HG03175 (cell line): ENCODE measurements around the gene ZNF837.

Experiments used
- ATAC-seq: cut with Tn5 transposase; IDR thresholded peaks from one replicate; pipeline ENCODE4 v1.9.1; 2021; ENCODE audit warnings: mild to moderate bottlenecking, moderate library complexity; ENCODE audit not compliant: unreplicated experiment

ZNF837 gene

DNA sequence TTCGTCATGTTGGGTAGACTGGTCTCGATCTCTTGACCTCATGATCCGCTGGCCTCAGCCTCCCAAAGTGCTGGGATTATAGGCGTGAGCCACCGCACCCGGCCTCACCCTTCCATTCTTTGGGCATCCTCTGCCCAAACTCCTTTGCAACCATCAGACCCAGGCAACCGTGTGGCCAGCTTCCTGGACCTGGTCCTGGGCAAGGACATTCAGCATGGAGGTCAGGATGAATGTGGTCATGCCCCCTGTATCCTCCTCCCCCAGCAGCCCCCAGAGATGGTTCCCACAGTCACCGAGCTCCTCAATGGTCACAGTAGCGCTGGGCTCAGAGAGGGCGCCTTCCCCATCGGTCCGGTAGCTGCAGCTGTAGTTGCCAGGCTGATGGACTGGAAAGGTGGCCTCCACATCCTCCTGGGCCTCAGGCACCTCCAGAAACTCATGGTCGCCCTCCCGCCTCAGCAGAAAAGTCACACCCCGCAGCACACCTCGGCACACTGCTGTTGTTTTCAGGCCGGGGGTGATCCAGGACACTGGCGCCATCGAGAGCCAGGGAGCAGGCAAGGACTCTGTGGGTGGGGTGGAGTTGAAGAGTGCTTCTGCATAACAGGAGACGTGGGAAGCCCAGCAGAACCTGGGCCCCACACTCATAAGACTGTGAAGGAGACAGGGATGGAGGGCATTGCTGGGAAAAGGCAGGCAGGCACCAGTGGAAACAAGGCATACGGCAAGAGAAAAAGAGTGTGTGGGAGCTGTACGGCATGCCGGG, 28.7 kb downstream of the ZNF837 start:
- no peak for ATAC-seq

GRCh38 chr19:58351558-58351878, 29.3 kb downstream of the ZNF837 start:
- ATAC-seq, result no peak

DNA sequence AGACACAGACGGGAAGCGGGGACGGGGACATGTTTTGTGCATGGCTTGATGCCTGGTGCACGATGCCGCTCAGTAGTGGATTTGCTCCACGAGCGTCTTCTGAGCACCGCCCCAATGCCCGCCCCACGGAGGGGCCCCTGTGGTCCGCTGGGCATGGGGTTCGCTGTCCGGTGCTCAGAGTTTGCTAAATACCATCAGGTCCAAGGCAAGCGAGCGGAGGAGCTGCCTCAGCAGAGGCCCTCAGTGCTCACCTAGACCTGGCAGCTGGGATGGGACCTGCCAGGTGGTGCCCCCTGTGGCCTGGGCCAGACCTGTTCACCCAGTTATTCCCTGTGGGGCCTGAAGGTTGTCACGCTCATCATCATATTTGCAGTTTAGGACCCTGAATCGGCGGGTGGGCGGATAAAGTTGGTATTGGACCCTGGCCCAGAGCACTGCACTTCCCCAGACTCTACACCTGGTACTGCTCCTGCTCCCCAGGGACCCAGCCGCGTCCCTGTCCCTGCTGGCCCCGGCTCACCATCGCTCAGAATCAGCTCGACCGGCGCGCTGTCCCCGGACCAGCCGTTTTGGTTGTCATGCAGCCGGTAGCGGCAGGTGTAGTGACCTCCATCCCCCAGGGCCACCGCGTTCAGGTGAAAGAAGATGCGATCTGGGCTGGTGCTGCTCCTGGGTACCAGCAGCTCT, 29.8 kb downstream of the ZNF837 start:
- ATAC-seq, result no peak

GRCh38 chr19:58350001-58350861, 30.6 kb downstream of the ZNF837 start:
- no peak for ATAC-seq

- ATAC-seq, result no peak
Observed at GRCh38 chr19:58349590-58349989, 31.2 kb downstream of the ZNF837 start.

DNA sequence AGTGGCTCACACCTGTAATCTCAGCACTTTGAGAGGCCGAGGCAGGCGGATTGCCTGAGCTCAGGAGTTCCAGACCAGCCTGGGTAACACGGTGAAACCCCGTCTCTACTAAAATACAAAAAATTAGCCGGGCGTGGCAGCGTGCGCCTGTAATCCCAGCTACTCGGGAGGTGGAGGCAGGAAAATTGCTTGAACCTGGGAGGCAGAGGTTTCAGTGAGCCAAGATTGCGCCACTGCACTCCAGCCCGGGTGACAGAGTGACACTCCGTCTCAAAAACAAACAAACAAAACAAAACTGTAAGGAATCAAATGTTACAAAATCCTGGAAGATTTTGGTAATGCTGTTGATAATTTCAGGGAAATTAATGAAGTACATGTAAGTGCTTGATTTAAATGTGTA, 32.8 kb downstream of the ZNF837 start:
- peak; percentile 3 for ATAC-seq

DNA sequence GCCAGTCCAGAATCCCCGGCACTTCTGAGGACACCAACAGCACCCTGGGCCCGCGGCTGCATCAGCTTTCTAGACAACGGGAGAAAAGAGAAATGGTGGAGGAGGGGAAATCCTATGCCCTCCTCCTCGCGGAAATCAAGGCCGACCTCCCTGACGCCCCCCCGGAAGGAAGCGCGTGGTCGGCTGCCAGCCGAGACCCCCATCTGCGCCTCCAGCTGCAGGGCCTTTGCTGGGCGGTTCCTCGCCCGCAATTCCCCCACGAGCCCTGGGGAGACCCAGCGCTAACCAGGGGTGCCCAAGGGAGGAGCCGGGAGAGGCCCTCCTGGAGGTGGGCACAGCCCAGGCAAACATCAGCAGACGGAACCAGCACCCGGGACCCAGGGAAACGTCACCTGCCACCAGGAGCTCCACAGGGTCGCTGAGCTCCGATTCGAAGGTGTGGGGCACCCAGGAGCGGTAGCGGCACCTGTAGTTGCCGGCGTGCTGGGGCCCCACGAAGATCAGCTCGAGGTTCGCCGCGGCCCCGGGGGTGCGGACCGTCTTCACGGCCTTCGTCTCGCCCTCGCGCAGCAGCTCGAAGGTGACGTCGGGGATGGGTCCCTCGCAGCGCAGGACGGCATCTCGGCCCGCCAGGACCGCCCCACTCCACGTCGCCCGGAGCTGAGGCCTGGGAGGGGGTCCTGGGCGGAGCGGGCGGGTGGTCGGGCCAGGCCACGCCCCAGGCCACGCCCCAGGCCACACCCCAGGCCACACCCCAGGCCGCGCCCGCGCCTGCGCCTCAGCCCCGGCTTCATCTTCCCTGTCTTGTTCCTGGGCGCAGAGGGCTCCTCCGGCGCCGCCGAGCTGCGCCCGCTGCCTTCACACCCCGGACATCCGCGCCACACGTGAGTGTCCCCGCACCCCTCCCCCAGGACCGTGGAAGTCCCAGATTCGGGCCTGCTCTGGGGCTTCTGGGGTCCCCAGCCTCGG, 33.6 kb downstream of the ZNF837 start:
- peak; percentile 84 for ATAC-seq

DNA sequence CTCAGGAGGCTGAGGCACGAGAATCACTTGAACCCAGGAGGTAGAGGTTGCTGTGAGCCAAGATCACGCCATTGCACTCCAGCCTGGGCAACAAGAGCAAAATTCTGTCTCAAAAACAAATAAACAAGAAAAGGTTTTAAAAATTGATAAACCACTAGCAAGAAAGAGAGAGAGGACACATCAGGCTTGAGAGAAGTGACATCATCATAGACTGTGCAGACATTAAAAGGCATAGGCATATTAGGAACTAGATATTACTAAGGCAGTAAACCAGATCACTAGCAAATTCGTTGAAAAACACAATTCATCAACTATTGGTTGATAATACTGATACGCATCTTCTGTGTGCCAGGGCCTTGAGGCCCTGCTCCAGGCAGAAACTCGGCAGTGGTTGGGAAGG, 35.3 kb downstream of the ZNF837 start:
- no peak for ATAC-seq

DNA sequence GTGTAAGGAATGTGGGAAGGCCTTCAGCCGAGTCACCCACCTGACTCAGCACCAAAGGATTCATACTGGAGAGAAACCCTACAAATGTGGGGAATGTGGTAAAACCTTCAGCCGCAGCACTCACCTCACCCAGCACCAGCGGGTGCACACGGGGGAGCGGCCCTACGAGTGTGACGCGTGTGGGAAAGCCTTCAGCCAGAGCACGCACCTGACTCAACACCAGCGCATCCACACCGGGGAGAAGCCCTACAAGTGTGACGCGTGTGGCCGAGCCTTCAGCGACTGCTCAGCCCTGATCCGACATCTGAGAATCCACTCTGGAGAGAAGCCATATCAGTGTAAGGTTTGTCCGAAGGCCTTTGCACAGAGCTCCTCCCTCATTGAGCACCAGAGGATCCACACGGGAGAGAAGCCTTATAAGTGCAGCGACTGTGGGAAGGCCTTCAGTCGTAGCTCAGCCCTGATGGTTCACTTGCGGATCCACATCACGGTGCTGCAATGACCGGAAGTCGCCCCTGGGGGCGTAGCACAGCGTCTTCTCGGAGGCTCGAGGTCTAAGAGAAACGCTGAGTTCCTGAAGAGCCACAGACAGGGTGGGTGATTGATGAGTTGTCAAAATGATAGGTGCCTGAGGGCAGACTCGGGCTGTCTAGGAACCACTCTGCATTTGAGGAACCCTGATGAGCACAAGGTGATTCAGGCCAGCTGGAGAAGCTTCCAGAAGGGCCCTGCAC, 41.8 kb downstream of the ZNF837 start:
- no peak for ATAC-seq

- ATAC-seq, result no peak
Observed at GRCh38 chr19:58338336-58338735, 42.5 kb downstream of the ZNF837 start.

DNA sequence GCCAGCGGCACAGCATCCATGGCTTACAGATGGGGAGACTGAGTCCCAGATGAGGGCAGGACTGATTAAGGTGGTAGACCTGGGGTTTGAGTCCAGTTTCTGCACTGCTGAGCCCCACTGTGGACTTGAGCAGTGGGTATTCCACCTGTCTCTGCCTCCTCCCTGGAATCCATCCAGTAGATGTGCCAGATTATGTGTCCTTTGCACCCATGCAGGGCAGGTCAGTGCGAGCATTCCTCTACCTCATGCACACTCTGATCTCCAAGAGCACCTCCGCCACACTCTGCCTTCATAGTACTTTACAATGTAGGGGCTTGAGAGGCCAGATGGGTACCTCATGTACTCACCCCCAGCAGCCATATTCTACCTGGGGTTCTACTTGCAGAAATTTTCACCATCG, 44.0 kb downstream of the ZNF837 start:
- no peak for ATAC-seq

DNA sequence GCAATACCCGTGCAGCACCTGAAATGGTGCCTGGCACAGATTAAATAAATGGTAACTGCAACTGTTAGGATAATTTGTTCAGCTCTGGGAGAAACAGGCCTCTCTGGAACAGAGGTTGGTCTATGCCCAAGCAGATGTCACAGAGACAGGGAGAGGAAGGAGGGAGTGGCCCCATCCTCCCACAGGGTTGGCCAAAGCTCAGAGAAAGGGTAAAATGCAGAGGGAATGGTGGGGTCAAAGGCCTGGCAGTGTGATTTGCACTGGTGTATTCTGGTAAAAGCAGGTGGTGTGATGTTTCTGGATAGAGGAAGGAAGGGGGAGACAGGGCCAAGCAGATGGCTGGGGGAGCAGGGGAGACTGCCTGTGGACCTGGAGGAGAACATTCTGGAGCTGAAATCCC, 44.6 kb downstream of the ZNF837 start:
- no peak for ATAC-seq

DNA sequence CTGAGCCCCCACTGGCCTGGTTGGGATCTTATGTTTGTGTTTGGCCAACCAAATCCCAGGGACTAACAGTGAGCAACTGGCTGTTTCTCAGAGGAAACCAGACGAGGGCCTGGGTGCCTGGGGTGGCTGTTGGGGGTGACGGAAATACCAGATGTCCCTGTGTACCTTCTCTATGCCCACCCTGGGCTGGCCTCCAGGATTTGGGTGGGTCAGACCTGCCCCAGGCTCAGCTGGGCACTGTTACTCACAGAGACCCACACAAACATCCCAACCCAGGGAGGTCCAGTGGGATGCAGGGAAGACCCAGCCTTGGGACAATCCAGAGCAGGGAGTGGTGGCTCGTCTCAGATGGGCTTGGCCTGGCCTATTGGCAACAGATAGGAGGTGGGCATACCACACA, 45.2 kb downstream of the ZNF837 start:
- ATAC-seq, result no peak

- ATAC-seq, result no peak
Observed at GRCh38 chr19:58334691-58335249, 46.1 kb downstream of the ZNF837 start.

GRCh38 chr19:58332697-58333096, 48.1 kb downstream of the ZNF837 start:
- no peak for ATAC-seq

GRCh38 chr19:58330458-58330857, 50.4 kb downstream of the ZNF837 start:
- ATAC-seq, result no peak

GRCh38 chr19:58328999-58329398, 51.8 kb downstream of the ZNF837 start:
- no peak for ATAC-seq

GRCh38 chr19:58326914-58327726, 53.7 kb downstream of the ZNF837 start, which contains the start of gene ZSCAN22:
Gene ZSCAN22 (plus strand): TSS chr19:58326994. CDS start chr19:58334803, 7,809 bp downstream.
- ATAC-seq, result peak; percentile 92

- no peak for ATAC-seq
Observed at GRCh38 chr19:58326501-58326913, 54.3 kb downstream of the ZNF837 start.
